ENCODE data around the gene EXOC8. TPM values are rescaled to one million over a fixed set of nuclear protein-coding genes. Genes with fewer than 3 reads are reported as not detected.

EXOC8 gene
- 48.9 TPM for total RNA-seq

DNA sequence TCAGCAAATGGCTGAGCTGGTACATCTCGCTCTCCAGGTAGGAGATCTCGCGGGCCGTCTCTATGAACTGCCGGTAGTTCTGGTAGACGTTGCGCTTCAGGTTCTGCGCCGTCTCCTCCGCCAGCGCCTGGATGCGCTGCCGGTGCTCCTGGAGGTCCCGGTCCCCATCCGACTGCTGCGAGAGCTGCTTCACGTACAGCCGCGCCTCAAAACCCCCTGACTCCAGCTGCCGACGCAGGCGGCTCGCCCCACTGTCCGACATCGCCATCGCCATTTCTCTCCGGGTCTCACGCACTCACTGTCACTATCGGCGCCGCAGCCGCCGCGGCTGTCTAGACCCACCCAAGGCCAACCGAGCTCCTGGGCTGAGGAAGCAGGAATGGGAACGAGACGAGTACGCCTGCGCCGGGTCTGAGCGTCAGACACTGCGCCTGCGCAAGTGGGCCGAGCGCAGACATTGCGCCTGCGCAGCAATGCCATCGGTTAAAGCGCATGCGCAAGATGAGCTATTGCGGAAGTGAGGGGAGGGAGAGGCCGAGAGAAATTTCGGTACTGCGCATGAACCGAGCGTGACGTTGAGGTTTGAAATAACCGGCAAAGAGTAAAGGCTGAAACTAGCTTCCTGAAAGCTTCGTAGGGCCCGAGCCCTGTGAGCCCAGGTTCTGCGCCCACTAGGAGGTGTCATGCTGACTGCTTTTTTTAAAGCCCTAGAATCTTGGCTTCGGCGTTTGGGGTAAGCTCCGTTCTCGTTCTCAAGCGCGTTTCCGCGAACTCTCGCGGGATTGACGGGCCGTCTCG lies at the start of gene EXOC8:
TSS of gene EXOC8 (minus strand) at position 381 of the 798 bp plus-strand sequence. CDS start at position 274, 107 bp downstream.
- no peak for FAIRE-seq
- peak; percentile 86 to 92 for DNase-seq (ENCODE audit: low spot score in 2 of 2)

- FAIRE-seq: no peak
- no peak for DNase-seq (ENCODE audit: low spot score in 2 of 2)
Observed at GRCh38 chr1:231386466-231386865, 48.8 kb upstream of the EXOC8 start.

DNA sequence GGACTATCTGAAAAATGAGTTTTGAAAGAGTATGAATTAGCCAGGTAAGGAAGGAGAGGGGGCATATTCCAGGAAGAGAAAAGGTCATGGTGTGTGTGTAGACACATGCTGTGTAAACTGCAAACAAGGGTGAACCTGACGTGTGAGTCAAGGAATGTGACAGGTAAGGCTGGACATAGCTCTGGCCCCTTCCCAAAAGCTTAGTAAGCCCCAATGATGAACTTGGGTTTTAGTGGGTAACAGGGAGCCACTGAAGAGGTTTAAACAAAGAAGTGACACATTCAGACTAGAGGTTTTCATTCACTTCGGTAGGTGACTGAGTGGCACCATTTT lies 47.7 kb upstream of the EXOC8 start:
- DNase-seq (ENCODE audit: low spot score in 2 of 2) (no peak), FAIRE-seq (no peak)

- FAIRE-seq: no peak
- DNase-seq (ENCODE audit: low spot score in 2 of 2): no peak
Observed at GRCh38 chr1:231384696-231385415, 47.2 kb upstream of the EXOC8 start.

DNA sequence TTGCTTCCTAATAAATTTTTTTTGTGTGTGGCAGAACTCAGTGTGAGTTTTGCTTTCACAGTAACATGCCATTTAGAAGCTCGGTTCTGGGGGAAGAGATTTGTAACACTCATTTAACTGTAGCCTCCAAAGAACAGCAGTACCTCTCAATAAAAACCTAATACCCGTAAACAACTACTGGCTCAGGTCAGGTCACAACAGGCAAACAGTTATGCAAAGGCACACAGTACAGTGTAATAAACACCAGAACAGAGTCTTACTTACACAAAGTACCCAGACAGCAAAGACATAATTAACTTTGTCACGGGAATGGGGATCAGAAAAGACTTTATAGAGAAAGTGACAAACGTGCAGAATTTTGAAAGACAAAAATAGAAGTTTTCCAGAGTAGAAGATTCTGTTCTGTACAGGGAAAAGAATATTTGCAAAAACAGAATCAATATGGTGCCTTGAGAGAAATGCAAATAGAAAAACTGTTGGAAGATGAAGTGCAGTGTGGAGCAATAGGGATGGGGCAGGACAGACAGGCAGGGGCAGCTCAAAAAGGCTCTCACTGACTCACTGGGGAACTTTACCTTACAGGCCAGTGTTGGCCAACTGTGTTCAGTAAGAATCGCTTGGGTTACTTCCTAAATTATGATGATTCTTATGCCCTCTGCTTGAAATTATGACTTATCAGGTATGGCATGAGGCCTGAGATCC lies 45.7 kb upstream of the EXOC8 start:
- FAIRE-seq (no peak), DNase-seq (ENCODE audit: low spot score in 2 of 2) (no peak)

DNA sequence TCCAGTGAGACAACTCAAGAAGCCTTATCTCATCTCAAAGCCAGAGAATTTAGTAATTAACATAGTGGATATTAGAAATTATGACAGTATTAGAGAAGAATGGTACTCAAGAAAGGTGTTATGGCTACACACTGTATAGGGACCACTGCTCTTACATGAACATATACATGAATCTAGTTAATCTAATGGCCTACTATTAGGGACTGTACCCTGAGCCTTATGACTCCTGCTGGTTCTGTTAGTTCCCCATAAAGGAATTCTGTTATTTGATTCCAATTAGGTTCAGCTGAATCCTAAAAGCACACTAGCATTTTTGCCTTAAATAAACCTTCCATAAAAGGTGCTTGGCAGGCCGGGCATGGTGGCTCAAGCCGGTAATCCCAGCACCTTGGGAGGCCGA lies 44.8 kb upstream of the EXOC8 start:
- FAIRE-seq: no peak

DNA sequence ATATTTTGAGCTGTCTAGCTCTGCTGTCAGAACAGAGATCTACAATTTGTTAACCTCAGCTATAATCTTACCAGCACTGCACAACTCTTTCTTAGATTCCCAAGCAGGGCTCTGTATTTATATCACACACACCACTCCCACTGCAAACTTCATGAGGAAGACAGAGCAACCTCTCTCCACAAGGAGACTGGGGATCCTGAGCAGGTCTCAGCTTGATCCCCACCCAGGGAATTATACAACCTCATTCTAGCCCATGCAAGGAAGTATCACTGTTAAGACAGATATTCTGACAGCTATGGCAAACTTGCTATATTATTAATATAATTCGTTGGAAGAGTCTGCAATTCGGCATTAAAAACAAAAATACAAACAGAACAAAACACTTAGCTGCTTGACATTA lies 44.1 kb upstream of the EXOC8 start:
- DNase-seq (ENCODE audit: low spot score in 2 of 2) (no peak), FAIRE-seq (no peak)

More for the DNA sequence above, 44.8 kb upstream of the EXOC8 start:
- DNase-seq (ENCODE audit: low spot score in 2 of 2): no peak

DNA sequence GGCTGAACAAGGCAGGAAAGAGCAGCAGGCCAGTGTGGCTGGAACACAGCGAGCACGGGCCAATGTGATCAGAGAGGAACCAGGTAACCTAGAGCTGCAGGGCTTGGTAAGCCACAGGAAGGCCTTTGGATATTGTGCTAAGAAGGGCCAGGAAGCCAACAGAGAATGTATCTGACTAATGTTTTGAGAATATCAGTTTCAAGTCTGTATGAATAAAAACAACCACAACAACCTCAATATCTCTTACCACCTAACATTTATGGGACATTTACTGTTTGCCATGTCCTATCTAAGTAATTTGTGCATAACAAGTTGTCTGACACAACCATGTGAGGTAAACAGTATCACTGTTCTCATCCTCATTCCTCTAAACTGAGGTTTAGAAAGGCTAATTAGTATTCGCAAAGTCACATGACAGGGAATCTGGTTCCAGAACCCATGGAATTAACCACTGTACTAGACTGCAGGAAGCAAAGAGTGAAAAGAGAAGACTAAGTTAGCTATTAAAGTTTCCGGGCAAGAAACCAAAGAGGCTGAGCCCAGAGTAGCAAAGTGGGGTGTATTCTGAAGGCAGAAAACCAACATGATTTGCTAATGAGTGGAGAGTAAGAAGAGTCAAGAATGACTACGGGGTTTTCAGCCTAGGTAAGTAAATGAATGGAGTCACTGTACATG lies 39.4 kb upstream of the EXOC8 start:
- DNase-seq (ENCODE audit: low spot score in 2 of 2) (no peak), FAIRE-seq (no peak)

DNA sequence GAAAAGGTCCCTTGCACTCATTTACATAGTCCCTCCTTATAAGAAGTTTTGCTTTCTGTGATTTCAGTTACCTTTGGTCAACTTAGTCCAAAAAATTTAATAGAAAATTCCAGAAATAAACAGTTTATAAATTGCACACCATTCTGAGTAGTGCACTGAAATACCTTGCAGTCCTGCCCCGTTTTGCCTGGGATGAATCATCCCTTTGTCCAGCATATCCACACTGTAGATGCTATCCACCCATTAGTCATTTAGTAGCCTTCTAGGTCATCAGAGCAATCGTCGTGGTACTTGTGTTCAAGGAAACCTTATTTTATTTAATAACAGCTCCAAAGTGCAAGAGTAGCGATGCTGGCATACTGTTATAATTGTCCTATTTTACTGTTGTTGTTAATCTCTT lies 38.4 kb upstream of the EXOC8 start:
- FAIRE-seq (no peak), DNase-seq (ENCODE audit: low spot score in 2 of 2) (no peak)

DNA sequence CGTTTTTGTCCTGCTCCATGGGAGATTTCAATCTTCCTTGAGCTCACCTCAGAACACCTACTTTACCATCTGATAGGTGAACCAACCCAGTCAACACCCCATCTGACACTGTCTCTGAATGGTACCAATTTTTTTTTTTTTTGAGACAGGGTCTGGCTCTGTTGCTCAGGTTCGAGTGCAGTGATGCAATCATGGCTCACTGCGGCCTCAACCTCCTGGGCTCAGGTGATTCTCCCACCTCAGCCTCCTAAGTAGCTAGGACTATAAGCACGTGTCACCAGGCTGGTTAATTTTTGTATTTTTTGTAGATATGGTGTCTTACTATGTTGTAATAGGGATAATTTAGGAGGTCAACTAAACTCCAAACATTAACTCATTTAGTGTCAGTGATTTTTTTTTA lies 36.7 kb upstream of the EXOC8 start:
- FAIRE-seq (no peak), DNase-seq (ENCODE audit: low spot score in 2 of 2) (no peak)

DNA sequence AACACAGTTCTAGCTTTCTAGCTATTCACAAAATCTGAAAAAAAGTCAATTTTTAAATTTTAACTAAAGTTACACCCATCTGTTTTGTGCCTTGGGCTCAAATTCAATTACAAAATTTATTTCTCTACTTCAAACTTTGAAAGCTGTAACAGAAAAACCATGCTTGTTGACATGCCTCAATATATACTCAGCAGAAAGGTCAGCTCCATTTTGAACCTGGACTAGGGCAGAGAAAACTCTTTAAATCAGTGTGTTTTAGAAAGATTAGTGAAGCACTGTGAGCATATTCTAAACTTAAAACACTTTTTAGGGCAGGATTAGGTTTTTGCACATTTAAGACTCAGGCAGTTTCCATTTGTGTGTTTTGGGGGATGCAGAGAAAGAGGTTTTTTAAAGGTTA lies 34.8 kb upstream of the EXOC8 start:
- DNase-seq (ENCODE audit: low spot score in 2 of 2) (no peak), FAIRE-seq (no peak)

- FAIRE-seq (no peak), DNase-seq (ENCODE audit: low spot score in 2 of 2) (no peak)
Observed at GRCh38 chr1:231369282-231369681, 31.6 kb upstream of the EXOC8 start.

DNA sequence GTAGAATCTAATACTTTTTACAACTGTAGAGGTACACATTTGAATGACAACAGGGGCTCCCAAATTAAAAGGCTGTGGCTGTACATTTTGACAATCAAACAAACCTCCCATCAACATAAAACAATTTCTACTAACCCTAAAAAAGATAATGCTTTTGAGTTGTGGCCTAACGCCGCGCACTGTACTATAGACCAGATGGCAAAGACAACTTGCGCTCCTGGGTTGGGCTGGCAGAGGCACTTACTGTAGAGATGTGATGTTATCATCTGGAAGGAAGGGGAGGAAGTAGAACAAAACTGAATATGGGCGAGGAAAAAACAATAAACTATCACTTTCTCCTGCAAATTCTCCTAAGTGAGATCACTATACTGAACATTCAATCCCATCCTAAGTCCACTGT lies 26.5 kb upstream of the EXOC8 start:
- FAIRE-seq: no peak
- DNase-seq (ENCODE audit: low spot score in 2 of 2): no peak

DNA sequence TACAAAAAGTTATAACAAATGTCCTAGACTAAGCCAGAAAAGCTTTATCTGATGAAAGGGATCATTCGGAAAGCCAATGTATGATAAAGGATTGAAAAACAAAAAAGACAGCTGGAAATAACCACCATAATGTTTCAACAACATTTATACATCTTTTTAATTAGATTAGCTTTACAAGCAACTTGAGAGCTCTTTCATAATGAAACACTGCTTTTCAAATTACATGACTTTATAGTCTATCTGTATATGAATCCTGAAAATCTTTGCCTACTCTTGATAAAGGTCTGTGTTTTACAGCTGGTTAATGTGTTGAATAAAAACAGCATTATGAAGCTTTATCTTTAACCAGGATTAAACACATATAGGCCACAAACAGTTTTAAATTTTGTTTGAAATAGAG lies 26.0 kb upstream of the EXOC8 start:
- FAIRE-seq: no peak
- DNase-seq (ENCODE audit: low spot score in 2 of 2): no peak

GRCh38 chr1:231362325-231362724 lies 24.7 kb upstream of the EXOC8 start:
- FAIRE-seq (no peak), DNase-seq (ENCODE audit: low spot score in 2 of 2) (no peak)

DNA sequence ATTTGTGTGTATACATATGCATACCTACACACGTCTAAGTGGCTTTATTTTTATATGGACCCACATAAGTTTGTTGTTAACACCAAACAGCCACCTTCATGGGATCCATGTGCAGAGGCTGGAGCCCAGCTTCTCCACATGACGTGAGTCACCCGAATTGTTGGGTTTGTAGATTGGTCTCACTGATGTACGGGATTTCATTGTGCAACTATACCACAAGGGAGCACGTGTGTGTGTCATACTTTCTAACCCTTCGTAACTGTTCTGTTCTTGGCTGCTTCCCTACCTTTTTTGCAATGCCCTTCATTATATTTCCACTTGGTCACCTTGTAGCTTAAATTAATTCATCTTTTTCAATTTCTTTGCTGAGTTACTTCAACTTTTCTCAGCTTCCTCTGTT lies 21.5 kb upstream of the EXOC8 start:
- DNase-seq (ENCODE audit: low spot score in 2 of 2) (no peak), FAIRE-seq (no peak)

DNA sequence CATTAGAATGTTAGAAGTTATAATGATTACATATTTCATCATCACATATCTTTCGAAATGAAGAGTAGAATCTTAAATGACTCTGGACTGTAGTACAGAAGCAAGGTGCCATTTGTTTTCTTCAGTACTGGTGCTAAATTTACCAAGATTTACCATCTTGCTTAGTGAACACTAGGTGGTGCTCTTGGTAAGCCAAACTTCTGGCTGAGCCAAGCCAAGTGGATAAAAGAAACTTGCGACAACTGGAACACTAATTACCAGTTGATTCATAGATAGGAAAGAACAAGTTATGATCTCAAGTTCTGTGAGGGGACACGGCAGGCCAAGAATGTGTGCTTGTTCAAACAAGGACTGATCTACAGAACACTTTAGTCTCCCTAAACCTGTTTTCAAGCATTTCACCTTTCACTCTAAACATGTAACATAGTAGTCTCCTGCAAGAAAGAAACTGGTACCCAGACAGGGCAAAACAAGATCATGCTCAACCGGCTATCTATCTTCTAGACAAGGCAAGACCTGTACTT lies 20.2 kb upstream of the EXOC8 start:
- DNase-seq (ENCODE audit: low spot score in 2 of 2): peak in 1 of 2 donors; percentile 58
- peak; percentile 91 for FAIRE-seq

DNA sequence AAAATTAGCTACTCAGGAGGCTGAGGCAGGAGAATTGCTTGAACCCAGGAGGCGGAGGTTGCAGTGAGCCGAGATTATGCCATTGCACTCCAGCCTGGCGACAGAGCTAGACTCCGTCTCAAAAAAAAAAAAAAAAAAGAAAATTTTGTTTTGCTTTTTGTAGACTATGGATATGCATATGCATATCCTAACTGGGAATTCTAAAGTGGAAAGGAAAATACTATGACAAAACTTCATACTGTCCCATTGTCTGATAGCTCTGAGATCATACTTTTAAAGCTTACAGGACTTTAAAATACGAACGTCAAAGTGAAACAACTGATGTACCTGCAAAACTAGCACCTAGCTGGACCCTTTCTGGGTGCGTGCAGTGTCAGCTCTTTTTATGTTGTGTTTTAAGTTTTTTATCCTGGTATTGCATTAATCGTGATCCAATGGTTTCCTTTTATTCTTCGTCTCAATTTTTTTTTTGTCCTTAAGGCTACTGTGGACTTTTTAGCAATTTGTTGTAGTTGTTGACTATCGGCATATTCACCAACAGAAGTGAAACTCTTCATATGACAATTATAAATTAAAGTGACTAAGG lies 19.6 kb upstream of the EXOC8 start:
- no peak for FAIRE-seq

DNA sequence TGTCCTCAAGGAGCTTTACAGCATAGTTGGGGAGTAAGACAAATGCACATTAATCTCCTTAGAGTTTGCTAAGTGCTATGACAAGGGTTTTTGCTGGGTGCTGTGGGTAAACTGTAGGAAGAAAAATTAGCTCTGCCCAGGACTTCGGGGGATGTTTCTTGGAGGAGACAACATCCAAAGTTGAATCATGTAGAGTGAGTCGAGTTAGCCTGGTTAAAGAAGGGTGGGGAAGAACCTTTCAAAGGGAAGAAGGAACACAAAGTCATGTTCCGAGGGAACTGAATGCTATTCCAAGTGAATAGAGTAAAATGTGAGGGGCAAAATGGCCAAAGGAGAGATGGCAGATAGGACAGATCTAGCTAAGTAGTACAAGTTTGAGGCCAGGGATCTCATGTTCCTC lies 17.5 kb upstream of the EXOC8 start:
- no peak for DNase-seq (ENCODE audit: low spot score in 2 of 2)
- FAIRE-seq: no peak

More for the DNA sequence above, 19.6 kb upstream of the EXOC8 start:
- no peak for DNase-seq (ENCODE audit: low spot score in 2 of 2)

GRCh38 chr1:231354330-231355020 lies 16.8 kb upstream of the EXOC8 start:
- FAIRE-seq: no peak
- DNase-seq (ENCODE audit: low spot score in 2 of 2): no peak
